H1 (cell line): ENCODE data around the gene GRM8. TPM values are rescaled to one million over a fixed set of nuclear protein-coding genes. Genes with fewer than 3 reads are reported as not detected.

Experiments
- CTCF ChIA-PET: fragments of 300-600 bp; sonication (Branson Sonifier 250); formaldehyde crosslinking; loops from one replicate; lab custom pipeline; 2021; ENCODE audit not compliant: partially characterized antibody; lab: Charles Lee
- POLR2A ChIA-PET: fragments of 300-600 bp; sonication (Branson Sonifier 250); formaldehyde crosslinking; loops from one replicate; lab custom pipeline; 2021; ENCODE audit warnings: inconsistent platforms; ENCODE audit not compliant: partially characterized antibody; lab: Charles Lee
- DNase-seq, 2 experiments: peaks; one replicate each; pipeline versions ENCODE4 v3.0.0 to v3.0.0-alpha.2; 2010 to 2022; ENCODE audit warnings: low spot score in 2 of 2, low read depth in 1 of 2, mixed read lengths in 1 of 2
- FAIRE-seq: peaks from 2 replicates; lab custom pipeline; 2011; peaks lifted over from hg19 to GRCh38; lab: Jason Lieb, UNC
- H2AFZ ChIP-seq: 2 replicates; pipeline ENCODE4 v1.8.1; 2012; ENCODE audit warnings: low read length, inconsistent platforms
- H2AK5ac ChIP-seq: 2 replicates; pipeline ENCODE4 v1.6.1; 2013; ENCODE audit warnings: low read depth, low read length
- H2BK120ac ChIP-seq: replicated peaks from 2 replicates; pipeline ENCODE3; 2013; ENCODE audit warnings: low read depth, low read length, inconsistent platforms
- H2BK12ac ChIP-seq: 2 replicates; pipeline ENCODE4 v1.6.1; 2013; ENCODE audit warnings: low read depth, low read length
- H2BK15ac ChIP-seq: 2 replicates; pipeline ENCODE4 v1.6.1; 2013; ENCODE audit warnings: low read length
- H2BK20ac ChIP-seq: 2 replicates; pipeline ENCODE4 v1.6.1; 2013; ENCODE audit warnings: low read length
- H2BK5ac ChIP-seq: 2 replicates; pipeline ENCODE4 v1.6.1; 2013; ENCODE audit warnings: low read depth, low read length
- H3K14ac ChIP-seq: 2 replicates; pipeline ENCODE4 v1.6.1; 2013; ENCODE audit warnings: inconsistent platforms; ENCODE audit not compliant: insufficient read length
- H3K18ac ChIP-seq: 2 replicates; pipeline ENCODE4 v1.6.1; 2013; ENCODE audit warnings: low read length; ENCODE audit errors: extremely low read depth
- H3K23ac ChIP-seq: 2 replicates; pipeline ENCODE4 v1.6.1; 2013; ENCODE audit warnings: inconsistent platforms; ENCODE audit not compliant: insufficient read length
- H3K23me2 ChIP-seq: 2 replicates; pipeline ENCODE4 v1.6.1; 2013; ENCODE audit warnings: low read depth, low read length
- H3K27ac ChIP-seq: 2 replicates; pipeline ENCODE4 v1.6.1; 2011; ENCODE audit warnings: low read depth, low read length, inconsistent platforms
- H3K27me3 ChIP-seq, 4 experiments: replicated peaks in 1 of 4; 1 replicate in 1 of 4; 2 replicates in 3 of 4; pipeline versions ENCODE4 v1.6.1 to v1.8.1; 2011 to 2013; ENCODE audit warnings: low read length in 3 of 4, mild to moderate bottlenecking in 3 of 4, inconsistent platforms in 2 of 4, mixed read lengths in 2 of 4, moderate library complexity in 1 of 4; ENCODE audit not compliant: control insufficient read depth in 3 of 4, insufficient read depth in 3 of 4; ENCODE audit errors: extremely low read depth in 1 of 4
- H3K36me3 ChIP-seq, 4 experiments: 2 replicates each; pipeline versions ENCODE4 v1.6.1 to v1.8.1; 2011 to 2013; ENCODE audit warnings: mild to moderate bottlenecking in 4 of 4, low read length in 3 of 4, moderate library complexity in 2 of 4, control low read depth in 1 of 4, inconsistent platforms in 1 of 4; ENCODE audit not compliant: insufficient read depth in 4 of 4, control insufficient read depth in 2 of 4
- H3K4ac ChIP-seq: replicated peaks from 2 replicates; pipeline ENCODE3; 2013; ENCODE audit warnings: low read length, low read depth, mixed read lengths, inconsistent platforms; ENCODE audit not compliant: insufficient read length
- H3K4me1 ChIP-seq, 4 experiments: replicated peaks in 1 of 4; 1 replicate in 1 of 4; 2 replicates in 3 of 4; pipeline versions ENCODE4 v1.6.1 to v1.8.1; 2011 to 2013; ENCODE audit warnings: low read length in 3 of 4, inconsistent platforms in 2 of 4, mixed read lengths in 1 of 4; ENCODE audit not compliant: insufficient read depth in 4 of 4, control insufficient read depth in 3 of 4
- H3K4me2 ChIP-seq, 2 experiments: 2 replicates each; pipeline versions ENCODE4 v1.6.1 to v1.8.1; 2011 to 2013; ENCODE audit warnings: low read depth in 2 of 2, low read length in 2 of 2, control low read depth in 1 of 2, inconsistent platforms in 1 of 2, mild to moderate bottlenecking in 1 of 2; ENCODE audit not compliant: insufficient read depth in 1 of 2
- H3K4me3 ChIP-seq, 4 experiments: fragments of 200-600, 300-600 bp in 1 of 4; sonication (generic), shearing (Covaris generic), sonication (Bioruptor Twin) in 1 of 4; 2 replicates each; pipeline versions ENCODE4 v1.5.1 to v1.8.1; 2011 to 2016; ENCODE audit warnings: low read length in 4 of 4, low read depth in 3 of 4, control low read depth in 2 of 4, inconsistent platforms in 2 of 4, mild to moderate bottlenecking in 2 of 4, mixed read lengths in 1 of 4, moderate library complexity in 1 of 4; ENCODE audit not compliant: insufficient read depth in 2 of 4; ENCODE audit errors: extremely low read depth in 1 of 4
- H3K56ac ChIP-seq: replicated peaks from 2 replicates; pipeline ENCODE3; 2013; ENCODE audit warnings: low read depth, mild to moderate bottlenecking, mixed read lengths, low read length, inconsistent platforms; ENCODE audit not compliant: insufficient read length
- H3K79me1 ChIP-seq: 2 replicates; pipeline ENCODE4 v1.6.1; 2013; ENCODE audit warnings: low read depth, low read length, control low read depth
- H3K79me2 ChIP-seq, 2 experiments: 2 replicates each; pipeline versions ENCODE4 v1.6.1 to v1.8.1; 2012 to 2013; ENCODE audit warnings: low read length in 2 of 2, mild to moderate bottlenecking in 2 of 2, inconsistent platforms in 1 of 2; ENCODE audit not compliant: insufficient read depth in 2 of 2, control insufficient read depth in 1 of 2
- H3K9ac ChIP-seq, 4 experiments: replicated peaks in 1 of 4; 1 replicate in 1 of 4; 2 replicates in 3 of 4; pipeline versions ENCODE4 v1.6.1 to v1.8.1; 2011 to 2013; ENCODE audit warnings: low read depth in 3 of 4, low read length in 3 of 4, control low read depth in 2 of 4, mild to moderate bottlenecking in 2 of 4, moderate library complexity in 2 of 4, inconsistent platforms in 1 of 4; ENCODE audit errors: extremely low read depth in 1 of 4
- H3K9me3 ChIP-seq, 2 experiments: 2 replicates each; pipeline versions ENCODE4 v1.6.1 to v1.8.1; 2012 to 2013; ENCODE audit warnings: mild to moderate bottlenecking in 2 of 2, moderate library complexity in 2 of 2, control low read depth in 1 of 2, inconsistent platforms in 1 of 2, low read depth in 1 of 2, low read length in 1 of 2, mixed read lengths in 1 of 2; ENCODE audit not compliant: insufficient read depth in 2 of 2
- H4K20me1 ChIP-seq, 2 experiments: replicated peaks in 1 of 2; 2 replicates each; pipeline versions ENCODE3 to v1.8.1; 2011 to 2013; ENCODE audit warnings: inconsistent platforms in 2 of 2, low read length in 2 of 2, mild to moderate bottlenecking in 1 of 2; ENCODE audit not compliant: insufficient read depth in 2 of 2, control insufficient read depth in 1 of 2
- H4K5ac ChIP-seq: 2 replicates; pipeline ENCODE4 v1.6.1; 2013; ENCODE audit warnings: low read length, low read depth, mixed read lengths, inconsistent platforms; ENCODE audit not compliant: insufficient read length
- H4K8ac ChIP-seq: 2 replicates; pipeline ENCODE4 v1.8.0; 2013; ENCODE audit warnings: mild to moderate bottlenecking, moderate library complexity, low read length, inconsistent platforms; ENCODE audit not compliant: insufficient read depth; ENCODE audit errors: extremely low read depth
- H4K91ac ChIP-seq: replicated peaks from 2 replicates; pipeline ENCODE3; 2013; ENCODE audit warnings: low read length, mixed read lengths, inconsistent platforms; ENCODE audit not compliant: insufficient read length
- ASH2L ChIP-seq: fragments of 200-600, 300-600 bp; sonication (generic); IDR thresholded peaks from one replicate; pipeline ENCODE4 v1.7.1; 2017; ENCODE audit warnings: low read length
- BRCA1 ChIP-seq: IDR thresholded peaks from 2 replicates; pipeline ENCODE4 v1.6.1; 2012; ENCODE audit warnings: low read depth, low read length, improper control_type of control experiment
- CEBPB ChIP-seq: IDR thresholded peaks from 2 replicates; pipeline ENCODE4 v1.6.1; 2012; ENCODE audit warnings: low read depth, low read length
- CHD2 ChIP-seq: IDR thresholded peaks from 2 replicates; pipeline ENCODE4 v1.6.1; 2012; ENCODE audit warnings: low read length, improper control_type of control experiment
- EGR1 ChIP-seq: IDR thresholded peaks from 2 replicates; pipeline ENCODE4 v1.6.1; 2011; ENCODE audit warnings: low read depth, low read length, borderline replicate concordance
- JUN ChIP-seq: IDR thresholded peaks from 2 replicates; pipeline ENCODE4 v1.6.1; 2011; ENCODE audit warnings: low read depth, mild to moderate bottlenecking, improper control_type of control experiment, low read length
- KDM5A ChIP-seq: fragments of 200-600 bp; IDR thresholded peaks from 2 replicates; pipeline ENCODE4 v1.7.1; 2012; ENCODE audit warnings: mild to moderate bottlenecking, low read length, inconsistent platforms, mixed read lengths
- POLR2A ChIP-seq, 2 experiments: IDR thresholded peaks; 1 replicate in 1 of 2; 2 replicates in 1 of 2; pipeline ENCODE4 v1.6.1; 2011; ENCODE audit warnings: low read depth in 2 of 2, low read length in 2 of 2, mild to moderate bottlenecking in 2 of 2; ENCODE audit errors: control extremely low read depth in 1 of 2
- POU5F1 ChIP-seq: IDR thresholded peaks from 2 replicates; pipeline ENCODE4 v1.6.1; 2011; ENCODE audit warnings: low read depth, mild to moderate bottlenecking, low read length, moderate library complexity
- RBBP5 ChIP-seq: IDR thresholded peaks from 2 replicates; pipeline ENCODE4 v1.7.1; 2012; ENCODE audit warnings: low read depth, mild to moderate bottlenecking, inconsistent platforms, low read length, moderate library complexity, borderline replicate concordance
- RNF2 ChIP-seq: fragments of 200-900, 300-1000 bp; sonication (generic); IDR thresholded peaks from 2 replicates; pipeline ENCODE4 v1.7.1; 2016; ENCODE audit warnings: borderline replicate concordance, low read depth, mild to moderate bottlenecking, antibody characterized with exemption, low read length; ENCODE audit not compliant: poor library complexity, severe bottlenecking; ENCODE audit errors: missing control alignments
- SIN3A ChIP-seq, 2 experiments: IDR thresholded peaks in 1 of 2; conservative IDR thresholded peaks in 1 of 2; 2 replicates each; pipeline ENCODE4 v1.6.1; 2011 to 2012; ENCODE audit warnings: low read length in 2 of 2, improper control_type of control experiment in 1 of 2, low read depth in 1 of 2, mild to moderate bottlenecking in 1 of 2
- SIRT6 ChIP-seq: IDR thresholded peaks from one replicate; pipeline ENCODE4 v1.7.1; 2012; ENCODE audit warnings: low read length, inconsistent platforms
- SP1 ChIP-seq: IDR thresholded peaks from 2 replicates; pipeline ENCODE4 v1.6.1; 2011; ENCODE audit warnings: low read depth, low read length
- SP2 ChIP-seq: IDR thresholded peaks from 2 replicates; pipeline ENCODE4 v1.6.1; 2012; ENCODE audit warnings: mild to moderate bottlenecking, low read length, inconsistent platforms
- TEAD4 ChIP-seq: IDR thresholded peaks from 2 replicates; pipeline ENCODE4 v1.6.1; 2012; ENCODE audit warnings: low read depth, low read length, inconsistent platforms, mixed read lengths
- WGBS, 2 experiments: shearing (Covaris generic) in 1 of 2; methylation state at CpG; one replicate each; pipeline versions ENCODE4 v1.1.6 to v1.1.7; 2013 to 2015; ENCODE audit warnings: low lambda C conversion rate in 2 of 2, mixed read lengths in 2 of 2, inconsistent platforms in 1 of 2, low coverage in 1 of 2, missing lambda C conversion rate in 1 of 2; ENCODE audit not compliant: insufficient replicate concordance in 2 of 2, insufficient coverage in 1 of 2, insufficient read length in 1 of 2; ENCODE audit errors: extremely low coverage in 1 of 2, missing lambda C conversion rate in 1 of 2; 5-methylcytosine and 5-hydroxymethylcytosine counted together
- polyA plus RNA-seq, 7 experiments: library from polyadenylated mRNA; depleted of rRNA in 3 of 7; stranded (reverse) in 5 of 7; unstranded in 2 of 7; fragments of >200 nt in 5 of 7; fragments of 200-250 nt in 2 of 7; gene quantifications; 1 replicate in 5 of 7; 2 replicates in 1 of 7; 4 replicates in 1 of 7; pipeline versions ENCODE4 v1.2.1 to v1.2.3, GENCODE V29; 2011 to 2013; ENCODE audit warnings: missing spikeins in 2 of 7, mixed read lengths in 2 of 7
- total RNA-seq: library from RNA; stranded (reverse); fragmentation: NEBNext Ultra II Directional; extraction: Animal tissue kit (Norgen Biotek cat#: 25700); gene quantifications from 2 replicates; pipeline ENCODE4 v1.2.1, GENCODE V29; 2021

Gene GRM8
- total and polyA plus RNA-seq, 2 of the 8 experiments (the other 6 are each of a cell fraction or from before 2014, with no cell fraction given) = 2.6 to 2.8 TPM

DNA sequence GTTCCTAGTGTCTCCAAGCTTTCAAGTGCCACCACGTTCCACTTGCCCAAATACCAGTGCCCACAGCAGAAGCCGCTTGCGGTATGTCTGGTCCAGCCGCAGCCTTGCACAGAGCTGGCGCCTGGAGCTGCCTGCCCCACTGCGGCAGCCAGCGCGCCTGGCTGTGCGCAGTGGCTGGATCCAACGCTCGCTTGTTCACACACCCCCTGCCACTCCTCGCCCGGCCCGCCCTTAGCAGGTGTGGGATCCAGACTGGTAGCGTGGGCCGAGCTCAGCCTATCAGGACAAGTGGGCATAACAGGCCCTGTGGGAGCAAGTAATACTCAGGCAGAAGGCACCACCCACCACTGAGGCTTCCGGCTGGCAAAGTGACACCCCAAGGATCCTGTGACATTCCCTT lies 294.4 kb downstream of the GRM8 start:
- Histone ChIP-seq H2BK15ac (no peak overlapping the region), H3K4me2 (no peak overlapping the region), H2AK5ac (no peak overlapping the region), H4K91ac (no peak overlapping the region), H4K5ac (no peak overlapping the region), H2BK120ac (no peak overlapping the region), H3K4me3 (no peak overlapping the region), H3K23me2 (no peaks in the 10 kb centered on the region), H3K79me2 (no peaks in the 10 kb centered on the region), H3K9ac (no peak overlapping the region), H3K4ac (no peak overlapping the region), H3K4me1 (no peaks in the 10 kb centered on the region; a peak in 1 of 7 replicates), H4K20me1 (no peaks in the 10 kb centered on the region), H2BK5ac (no peak overlapping the region), H3K27ac (no peak overlapping the region), H2BK12ac (no peak overlapping the region), H3K9me3 (no peaks in the 10 kb centered on the region), H2AFZ (no peak overlapping the region), H3K18ac (no peak overlapping the region), H3K23ac (no peak overlapping the region), H3K14ac (no peak overlapping the region), H3K36me3 (no peaks in the 10 kb centered on the region), H3K56ac (no peak overlapping the region), H3K79me1 (no peaks in the 10 kb centered on the region), H2BK20ac (no peak overlapping the region), H3K27me3 (no peaks in the 10 kb centered on the region), H4K8ac (no peak overlapping the region)
- FAIRE-seq = no peak
- WGBS, 2 experiments = 90% methylated on average over 17 of the region's 17 CpGs; no CpG with 5 or more reads in 1 of the 2 experiments
- ChIA-PET CTCF (interaction anchor here (1.3 kb wide), 1 partner anchor 9 kb away, joined by 3 read pairs; no protein-coding TSS in a partner anchor), POLR2A (interaction anchor here (1.1 kb wide), 1 partner anchor 9 kb away, joined by 3 read pairs; no protein-coding TSS in a partner anchor)
- no peak for DNase-seq
- TF ChIP-seq CHD2 = no peak
- TF ChIP-seq JUN = no peak
- no peak for TF ChIP-seq SP2
- TF ChIP-seq POLR2A (IDR thresholded peaks at IDR 0.05; ENCODE audit: control extremely low read depth in 1 of 2, low read depth in 2 of 2, low read length in 2 of 2) = no peak
- no peak for TF ChIP-seq EGR1
- no peak for TF ChIP-seq BRCA1
- no peak for TF ChIP-seq POU5F1
- TF ChIP-seq SIRT6 = no peak
- TF ChIP-seq SP1 = no peak
- TF ChIP-seq RBBP5 = no peak
- TF ChIP-seq RNF2 = no peak
- no peak for TF ChIP-seq SIN3A (conservative IDR thresholded peaks at IDR 0.05 in 1 of 2, IDR thresholded peaks at IDR 0.05 in 1 of 2; ENCODE audit: low read depth in 1 of 2, low read length in 2 of 2)
- no peak for TF ChIP-seq CEBPB
- TF ChIP-seq KDM5A = no peak
- no peak for TF ChIP-seq TEAD4
- no peak for TF ChIP-seq ASH2L
